Measurements from ENCODE around the gene S100B.

DNA sequence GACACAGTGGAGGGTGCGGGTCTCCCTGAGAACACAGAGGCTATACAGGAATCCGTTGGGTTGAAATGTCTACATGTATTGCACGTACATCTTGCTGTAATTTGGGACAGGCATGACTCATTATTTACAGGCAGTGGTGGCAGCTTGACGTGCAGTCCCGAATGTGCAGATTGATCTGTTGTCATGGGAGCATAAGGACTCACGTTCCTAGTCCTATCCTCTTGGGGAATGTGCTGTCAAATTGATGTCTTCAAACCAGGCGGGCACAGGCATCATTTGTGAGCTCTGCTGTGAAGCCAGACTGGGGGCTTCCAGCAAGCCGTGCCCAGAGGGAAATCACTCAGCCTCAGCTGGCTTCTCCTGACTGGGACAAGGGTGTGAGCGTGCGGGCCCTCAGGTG, 40.5 kb downstream of the S100B start:
- no peak for TF ChIP-seq POLR2A (IDR thresholded peaks at IDR 0.05)
- TF ChIP-seq, protein P1, sequence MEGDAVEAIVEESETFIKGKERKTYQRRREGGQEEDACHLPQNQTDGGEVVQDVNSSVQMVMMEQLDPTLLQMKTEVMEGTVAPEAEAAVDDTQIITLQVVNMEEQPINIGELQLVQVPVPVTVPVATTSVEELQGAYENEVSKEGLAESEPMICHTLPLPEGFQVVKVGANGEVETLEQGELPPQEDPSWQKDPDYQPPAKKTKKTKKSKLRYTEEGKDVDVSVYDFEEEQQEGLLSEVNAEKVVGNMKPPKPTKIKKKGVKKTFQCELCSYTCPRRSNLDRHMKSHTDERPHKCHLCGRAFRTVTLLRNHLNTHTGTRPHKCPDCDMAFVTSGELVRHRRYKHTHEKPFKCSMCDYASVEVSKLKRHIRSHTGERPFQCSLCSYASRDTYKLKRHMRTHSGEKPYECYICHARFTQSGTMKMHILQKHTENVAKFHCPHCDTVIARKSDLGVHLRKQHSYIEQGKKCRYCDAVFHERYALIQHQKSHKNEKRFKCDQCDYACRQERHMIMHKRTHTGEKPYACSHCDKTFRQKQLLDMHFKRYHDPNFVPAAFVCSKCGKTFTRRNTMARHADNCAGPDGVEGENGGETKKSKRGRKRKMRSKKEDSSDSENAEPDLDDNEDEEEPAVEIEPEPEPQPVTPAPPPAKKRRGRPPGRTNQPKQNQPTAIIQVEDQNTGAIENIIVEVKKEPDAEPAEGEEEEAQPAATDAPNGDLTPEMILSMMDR (IDR thresholded peaks at IDR 0.05): no peak
- TF ChIP-seq POLR2AphosphoS5 (IDR thresholded peaks at IDR 0.05): no peak
- TF ChIP-seq EP300 (IDR thresholded peaks at IDR 0.05): no peak
